ENCODE measurements around the gene NEK7. TPM values are rescaled to one million over a fixed set of nuclear protein-coding genes. Genes with fewer than 3 reads are reported as not detected.
A peak's percentile ranks its signal among the peaks of the same experiment; 100 is the strongest.

Gene NEK7
- total RNA-seq, 6 experiments from 2014 or later, result 20.6 to 32.3 (median 21.5) TPM

DNA sequence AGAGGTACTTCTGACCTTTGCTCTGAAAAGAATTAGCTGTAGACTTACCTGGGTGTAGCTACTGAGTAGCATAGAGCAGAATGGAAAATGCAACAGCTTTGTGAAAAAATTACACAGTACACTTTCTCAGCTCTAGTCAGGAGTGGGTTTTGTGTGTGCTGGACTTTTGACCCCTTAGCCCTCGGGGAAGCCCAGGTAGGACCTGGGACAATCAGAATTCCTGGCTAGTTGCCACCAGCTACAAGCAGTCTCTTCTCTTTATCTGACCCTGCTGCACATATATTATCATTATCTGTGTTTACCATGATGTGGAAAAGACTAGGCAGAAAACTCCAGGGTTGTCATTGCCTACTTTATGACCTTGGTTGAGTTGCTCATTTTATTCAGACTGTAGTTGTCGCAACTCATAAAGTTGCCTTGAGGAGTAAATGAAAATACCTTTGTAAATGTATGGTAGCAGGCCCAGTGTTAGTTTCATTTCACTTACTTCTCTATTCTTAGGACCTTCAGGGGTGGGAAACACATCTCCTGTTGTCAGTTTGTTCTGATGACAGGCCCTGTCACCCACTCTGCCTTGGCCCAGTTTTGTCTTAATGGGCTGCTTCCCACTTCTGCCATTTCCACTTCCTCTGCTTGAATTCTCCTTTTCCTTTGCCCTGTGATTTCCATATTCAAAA, 5.4 kb downstream of the NEK7 start:
- TF ChIP-seq POLR2A (IDR thresholded peaks at IDR 0.05), result no peak
- TF ChIP-seq, protein P1, sequence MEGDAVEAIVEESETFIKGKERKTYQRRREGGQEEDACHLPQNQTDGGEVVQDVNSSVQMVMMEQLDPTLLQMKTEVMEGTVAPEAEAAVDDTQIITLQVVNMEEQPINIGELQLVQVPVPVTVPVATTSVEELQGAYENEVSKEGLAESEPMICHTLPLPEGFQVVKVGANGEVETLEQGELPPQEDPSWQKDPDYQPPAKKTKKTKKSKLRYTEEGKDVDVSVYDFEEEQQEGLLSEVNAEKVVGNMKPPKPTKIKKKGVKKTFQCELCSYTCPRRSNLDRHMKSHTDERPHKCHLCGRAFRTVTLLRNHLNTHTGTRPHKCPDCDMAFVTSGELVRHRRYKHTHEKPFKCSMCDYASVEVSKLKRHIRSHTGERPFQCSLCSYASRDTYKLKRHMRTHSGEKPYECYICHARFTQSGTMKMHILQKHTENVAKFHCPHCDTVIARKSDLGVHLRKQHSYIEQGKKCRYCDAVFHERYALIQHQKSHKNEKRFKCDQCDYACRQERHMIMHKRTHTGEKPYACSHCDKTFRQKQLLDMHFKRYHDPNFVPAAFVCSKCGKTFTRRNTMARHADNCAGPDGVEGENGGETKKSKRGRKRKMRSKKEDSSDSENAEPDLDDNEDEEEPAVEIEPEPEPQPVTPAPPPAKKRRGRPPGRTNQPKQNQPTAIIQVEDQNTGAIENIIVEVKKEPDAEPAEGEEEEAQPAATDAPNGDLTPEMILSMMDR (IDR thresholded peaks at IDR 0.05), result no peak
- ATAC-seq (peak; percentile 36 to 66 (median 48)), DNase-seq (peak; percentile 51 to 70 (median 53))
- H3K4me1 ChIP-seq, result peaks cover 0 to 47% (median 22%) of the 10 kb centered on the region in 4 donors
- peak overlapping the region; percentile 1 to 20 (median 7) for H3K27ac ChIP-seq
- intact Hi-C loops (cut with DNase I), result no loop called here
- no peaks in the 10 kb centered on the region for H3K27me3 ChIP-seq
- WGBS (ENCODE audit: insufficient coverage, low coverage, low lambda C conversion rate, missing lambda C conversion rate), result 25% methylated on average over 2 of the region's 2 CpGs
- H3K36me3 ChIP-seq, result no peaks in the 10 kb centered on the region
- no peak overlapping the region for H3K4me3 ChIP-seq
- H3K9me3 ChIP-seq, result no peaks in the 10 kb centered on the region

DNA sequence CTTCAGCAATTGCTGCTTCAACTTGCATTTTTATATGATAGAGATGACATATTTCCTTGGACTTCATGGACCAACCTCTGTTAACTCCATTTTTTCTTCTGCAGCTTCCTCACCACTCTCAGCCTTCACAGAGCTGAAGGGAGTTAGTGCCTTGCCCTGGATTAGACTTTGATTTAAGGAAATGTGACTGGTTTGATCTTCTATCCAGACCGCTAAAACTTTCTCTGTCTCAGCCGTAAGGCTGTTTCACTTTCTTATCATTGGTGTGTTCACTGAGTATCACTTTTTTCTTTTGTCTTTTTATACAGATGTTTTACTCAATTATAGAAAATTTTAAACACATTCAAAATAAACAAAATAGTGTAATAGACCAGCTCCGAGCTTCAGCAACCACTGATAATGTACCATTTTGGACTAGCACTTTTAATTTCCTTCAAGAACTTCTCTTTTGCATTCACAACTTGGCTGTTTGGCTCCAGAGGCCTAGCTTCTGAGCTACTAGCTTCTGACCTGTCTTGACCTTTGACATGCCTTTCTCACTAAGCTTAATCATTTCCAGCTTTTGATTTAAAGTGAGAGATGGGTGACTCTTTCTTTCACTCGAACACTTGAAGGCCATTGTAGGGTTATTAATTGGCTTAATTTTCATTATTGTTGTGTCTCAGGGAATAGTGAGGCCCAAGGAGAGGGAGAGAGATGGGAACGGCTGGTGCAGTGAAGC, 9.3 kb downstream of the NEK7 start:
- TF ChIP-seq POLR2A (IDR thresholded peaks at IDR 0.05), result no peak
- TF ChIP-seq, protein P1 (IDR thresholded peaks at IDR 0.05), result no peak
- peaks cover 0 to 44% (median 22%) of the 10 kb centered on the region in 4 donors for H3K4me1 ChIP-seq
- WGBS (ENCODE audit: insufficient coverage, low coverage, low lambda C conversion rate, missing lambda C conversion rate), result 29% methylated on average over 5 of the region's 5 CpGs
- ATAC-seq (peak in 2 of 4 donors; percentile 20 to 35), DNase-seq (no peak)
- no peak overlapping the region for H3K4me3 ChIP-seq
- no peaks in the 10 kb centered on the region for H3K27me3 ChIP-seq
- no peak overlapping the region for H3K27ac ChIP-seq
- H3K36me3 ChIP-seq, result no peaks in the 10 kb centered on the region
- H3K9me3 ChIP-seq, result no peaks in the 10 kb centered on the region
- intact Hi-C loops (cut with DNase I), result no loop called here

DNA sequence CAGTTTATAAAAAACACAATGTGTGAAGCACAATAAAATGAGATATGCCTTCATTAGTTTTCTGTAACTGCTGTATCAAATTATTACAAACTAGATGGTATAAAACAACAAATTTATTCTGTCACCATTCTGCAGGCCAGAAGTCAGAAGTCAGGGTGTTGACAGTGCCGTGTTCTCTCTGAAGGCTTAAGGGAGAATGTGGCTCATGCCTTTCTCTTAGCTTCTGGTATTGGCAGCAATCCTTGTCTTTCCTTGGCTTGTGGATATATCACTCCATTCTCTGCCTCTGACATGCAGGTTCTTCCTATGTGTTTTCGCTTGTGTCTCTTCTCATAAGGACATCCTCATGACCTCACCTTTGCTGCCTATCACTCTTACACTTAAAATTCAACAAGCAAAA, 10.1 kb downstream of the NEK7 start:
- DNase-seq, result no peak
- Histone ChIP-seq H3K27me3 (no peaks in the 10 kb centered on the region), H3K4me1 (peaks cover 0 to 45% (median 18%) of the 10 kb centered on the region in 4 donors), H3K4me3 (no peak overlapping the region), H3K9me3 (no peaks in the 10 kb centered on the region), H3K36me3 (no peaks in the 10 kb centered on the region), H3K27ac (no peak overlapping the region)
- intact Hi-C loops (cut with DNase I), result no loop called here
- no peak for ATAC-seq
- 73% methylated on average over 2 of the region's 2 CpGs for WGBS (ENCODE audit: insufficient coverage, low coverage, low lambda C conversion rate, missing lambda C conversion rate)
- TF ChIP-seq POLR2A (IDR thresholded peaks at IDR 0.05), result no peak
- TF ChIP-seq, protein P1 (IDR thresholded peaks at IDR 0.05), result no peak

DNA sequence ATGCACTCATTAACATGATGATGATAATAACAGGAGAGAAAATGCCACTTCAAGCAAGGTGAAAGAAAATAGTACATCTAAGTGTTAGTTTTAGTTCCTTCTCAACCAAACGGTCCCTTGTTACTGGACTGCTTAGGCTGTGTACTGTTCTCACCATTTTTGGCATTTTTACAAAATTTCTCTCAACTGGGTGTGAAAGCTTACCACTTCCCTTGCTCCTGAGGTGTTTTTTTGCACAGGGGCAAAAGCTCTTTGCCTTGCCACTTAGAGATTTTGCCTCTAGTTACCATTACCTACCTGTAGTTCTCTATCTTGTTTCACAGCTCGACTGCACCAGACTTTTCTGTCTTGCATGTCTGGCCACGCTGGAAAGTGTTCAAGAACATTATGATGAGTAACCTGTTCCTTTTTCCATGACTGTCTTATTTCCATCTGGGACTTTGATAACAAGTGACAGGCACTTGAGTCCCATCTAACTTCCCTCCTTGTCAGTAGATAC, 10.7 kb downstream of the NEK7 start:
- Histone ChIP-seq H3K27ac (no peak overlapping the region), H3K36me3 (no peaks in the 10 kb centered on the region), H3K9me3 (no peaks in the 10 kb centered on the region), H3K4me3 (no peak overlapping the region), H3K4me1 (peaks cover 0 to 39% (median 15%) of the 10 kb centered on the region in 4 donors), H3K27me3 (no peaks in the 10 kb centered on the region)
- DNase-seq (no peak), ATAC-seq (peak; percentile 34 to 49 (median 46))
- TF ChIP-seq POLR2A (IDR thresholded peaks at IDR 0.05), result no peak
- TF ChIP-seq, protein P1 (IDR thresholded peaks at IDR 0.05), result no peak
- intact Hi-C loops (cut with DNase I), result no loop called here
- WGBS (ENCODE audit: insufficient coverage, low coverage, low lambda C conversion rate, missing lambda C conversion rate), result 43% methylated on average over 3 of the region's 3 CpGs

Data from right lobe of liver (tissue), 6 donors.